Left lung (tissue), 10 donors: ENCODE results near the gene ZNF763. TPM values are rescaled to one million over a fixed set of nuclear protein-coding genes. Genes with fewer than 3 reads are reported as not detected.

ENCODE experiments used
- ATAC-seq: fragments of 200-7000 bp; cut with Tn5 transposase; one replicate; pipeline ENCODE4 v1.9.1; 2020; ENCODE audit warnings: moderate library complexity
- DNase-seq, 4 donors: peaks; one replicate each; pipeline ENCODE4 v3.0.0-alpha.2; 2013 to 2020
- H3K27ac ChIP-seq, 2 donors: fragments of 200-600 bp; sonication (generic) in 1 of 2; one replicate each; pipeline versions ENCODE4 v1.5.0 to v1.8.0; 2020 to 2021
- H3K27me3 ChIP-seq, 2 donors: fragments of 200-600 bp; sonication (generic) in 1 of 2; one replicate each; pipeline versions ENCODE4 v1.5.0 to v1.8.0; 2020 to 2021
- H3K36me3 ChIP-seq, 2 donors: fragments of 200-600 bp; sonication (generic) in 1 of 2; one replicate each; pipeline versions ENCODE4 v1.5.0 to v1.8.0; 2020 to 2021
- H3K4me1 ChIP-seq, 2 donors: fragments of 200-600 bp; one replicate each; pipeline ENCODE4 v1.8.0; 2021
- H3K4me3 ChIP-seq, 2 donors: fragments of 200-600 bp; sonication (generic) in 1 of 2; one replicate each; pipeline versions ENCODE4 v1.5.0 to v1.8.0; 2020 to 2021; ENCODE audit warnings: mild to moderate bottlenecking in 1 of 2
- H3K9me3 ChIP-seq, 2 donors: fragments of 200-600 bp; sonication (generic) in 1 of 2; one replicate each; pipeline versions ENCODE4 v1.5.0 to v1.8.0; 2020 to 2021
- intact Hi-C, 2 donors: fragments of 100-400 bp; cut with DNase I; formaldehyde crosslinking; loops; one replicate each; pipeline versions ENCODE4 v1.11.2 to v1.14.2; 2022
- polyA plus RNA-seq, 6 donors: library from polyadenylated mRNA; unstranded; fragments of 120-200 nt; gene quantifications; one replicate each; pipeline ENCODE4 v1.2.1, GENCODE V29; 2013; ENCODE audit not compliant: insufficient read length in 6 of 6
- total RNA-seq, 2 donors: library from RNA; stranded (reverse); fragmentation: NEBNext Ultra II Directional; extraction: Animal tissue kit (Norgen Biotek cat#: 25700); gene quantifications; one replicate each; pipeline ENCODE4 v1.2.1, GENCODE V29; 2021
- TF ChIP-seq, protein P1 (sequence below), 2 donors: fragments of 200-600 bp; sonication (generic) in 1 of 2; IDR thresholded peaks; one replicate each; pipeline versions ENCODE4 v1.5.0 to v1.8.0; 2021; ENCODE audit warnings: antibody characterized with exemption in 2 of 2
- donor health status: DM: no; HTN: yes; CAD: no.
- donor health status: DM: no; HTN: no; CAD: no.

ZNF763 gene
- total and polyA plus RNA-seq, 8 donors, result 4.9 to 10.2 (median 8.0) TPM

DNA sequence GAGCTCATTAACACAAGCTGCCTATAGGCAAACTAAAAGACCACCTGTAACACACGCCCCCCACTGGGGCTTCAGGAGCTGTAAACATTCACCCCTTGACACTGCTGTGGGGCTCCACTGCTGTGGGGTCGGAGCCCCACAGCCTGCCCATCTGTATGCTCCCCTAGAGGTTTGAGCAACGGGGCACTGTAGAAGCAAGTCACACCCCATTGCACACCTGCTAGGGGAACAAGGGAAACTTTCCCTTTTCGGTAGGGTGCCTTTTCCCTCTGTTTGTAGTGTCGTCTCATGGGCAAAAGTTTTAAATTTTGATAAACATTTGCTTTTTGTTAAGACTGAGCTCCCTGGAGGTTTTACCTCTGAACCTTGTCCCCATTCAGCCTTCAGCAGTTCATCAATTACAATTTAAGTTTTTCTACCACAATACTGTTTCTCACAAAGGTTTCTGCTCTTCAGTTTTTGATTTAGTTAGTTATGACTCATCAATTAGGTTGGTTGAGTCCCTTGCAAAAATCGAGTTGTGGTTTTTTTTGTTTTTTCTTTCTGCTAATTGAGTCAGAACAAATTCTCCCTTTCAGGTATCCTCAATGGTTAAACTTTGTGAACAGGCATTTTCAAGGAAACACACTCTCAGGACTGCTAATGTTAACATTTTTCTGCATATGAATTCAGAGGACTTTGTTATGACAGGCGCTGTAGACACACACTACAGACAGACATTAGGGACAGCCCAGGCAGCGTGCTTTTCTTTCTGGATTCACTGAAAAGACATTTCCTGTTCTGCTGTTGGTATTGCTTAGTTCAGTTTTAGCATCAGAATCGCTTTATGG, 35.5 kb downstream of the ZNF763 start:
- Histone ChIP-seq H3K4me1 (peaks cover 0 to 3% of the 10 kb centered on the region in 2 donors), H3K27ac (no peak overlapping the region), H3K4me3 (no peak overlapping the region), H3K9me3 (peaks cover 0 to 19% of the 10 kb centered on the region in 2 donors), H3K27me3 (no peaks in the 10 kb centered on the region), H3K36me3 (peaks cover 0 to 44% of the 10 kb centered on the region in 2 donors)
- TF ChIP-seq, protein P1, sequence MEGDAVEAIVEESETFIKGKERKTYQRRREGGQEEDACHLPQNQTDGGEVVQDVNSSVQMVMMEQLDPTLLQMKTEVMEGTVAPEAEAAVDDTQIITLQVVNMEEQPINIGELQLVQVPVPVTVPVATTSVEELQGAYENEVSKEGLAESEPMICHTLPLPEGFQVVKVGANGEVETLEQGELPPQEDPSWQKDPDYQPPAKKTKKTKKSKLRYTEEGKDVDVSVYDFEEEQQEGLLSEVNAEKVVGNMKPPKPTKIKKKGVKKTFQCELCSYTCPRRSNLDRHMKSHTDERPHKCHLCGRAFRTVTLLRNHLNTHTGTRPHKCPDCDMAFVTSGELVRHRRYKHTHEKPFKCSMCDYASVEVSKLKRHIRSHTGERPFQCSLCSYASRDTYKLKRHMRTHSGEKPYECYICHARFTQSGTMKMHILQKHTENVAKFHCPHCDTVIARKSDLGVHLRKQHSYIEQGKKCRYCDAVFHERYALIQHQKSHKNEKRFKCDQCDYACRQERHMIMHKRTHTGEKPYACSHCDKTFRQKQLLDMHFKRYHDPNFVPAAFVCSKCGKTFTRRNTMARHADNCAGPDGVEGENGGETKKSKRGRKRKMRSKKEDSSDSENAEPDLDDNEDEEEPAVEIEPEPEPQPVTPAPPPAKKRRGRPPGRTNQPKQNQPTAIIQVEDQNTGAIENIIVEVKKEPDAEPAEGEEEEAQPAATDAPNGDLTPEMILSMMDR (IDR thresholded peaks at IDR 0.05), result no peak
- intact Hi-C loops, result no loop called here
- ATAC-seq, result no peak
- no peak for DNase-seq

- DNase-seq (no peak), ATAC-seq (no peak)
- H3K36me3 ChIP-seq, result peaks cover 16 to 77% of the 10 kb centered on the region in 2 donors
- TF ChIP-seq, protein P1 (IDR thresholded peaks at IDR 0.05), result no peak
- peaks cover 3 to 99% of the 10 kb centered on the region in 2 donors for H3K9me3 ChIP-seq
- no peaks in the 10 kb centered on the region for H3K27me3 ChIP-seq
- H3K4me3 ChIP-seq, result no peak overlapping the region
- no peak overlapping the region for H3K27ac ChIP-seq
- intact Hi-C loops, result no loop called here
- H3K4me1 ChIP-seq, result no peaks in the 10 kb centered on the region
Measured at GRCh38 chr19:12015015-12015752, 50.3 kb downstream of the ZNF763 start.

DNA sequence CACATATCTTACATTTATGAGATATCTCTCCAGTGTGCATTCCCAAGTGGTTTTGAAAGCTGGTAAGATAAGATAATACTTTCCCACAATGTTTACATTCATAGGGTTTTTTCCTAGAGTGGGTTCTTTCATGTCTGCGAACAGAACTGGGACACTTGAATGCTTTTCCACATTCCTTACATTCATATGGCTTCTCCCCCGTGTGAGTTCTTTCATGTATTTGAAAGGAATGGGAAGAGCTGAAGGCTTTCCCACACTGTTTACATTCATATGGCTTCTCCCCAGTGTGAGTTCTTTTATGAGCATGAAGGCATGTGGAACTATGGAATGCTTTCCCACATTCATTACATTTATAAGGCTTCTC, 50.9 kb downstream of the ZNF763 start:
- H3K4me1 ChIP-seq, result no peaks in the 10 kb centered on the region
- TF ChIP-seq, protein P1 (IDR thresholded peaks at IDR 0.05), result no peak
- peaks cover 16 to 75% of the 10 kb centered on the region in 2 donors for H3K36me3 ChIP-seq
- intact Hi-C loops, result no loop called here
- no peak overlapping the region for H3K27ac ChIP-seq
- H3K27me3 ChIP-seq, result no peaks in the 10 kb centered on the region
- ATAC-seq (no peak), DNase-seq (no peak)
- H3K4me3 ChIP-seq, result no peak overlapping the region
- peaks cover 3 to 100% of the 10 kb centered on the region in 2 donors for H3K9me3 ChIP-seq

Other genes starting within 250 kb of the ZNF763 start
- gene ZNF823, start 226.1 kb upstream of the ZNF763 start, total RNA-seq, result 1 to 10 TPM; 5.3 to 5.5 TPM
- gene ZNF823, start 226.1 kb upstream of the ZNF763 start, polyA plus RNA-seq, result 1 to 10 TPM; 8.0 to 9.1 (median 8.7) TPM
- gene ZNF441, start 198.0 kb upstream of the ZNF763 start, total RNA-seq, result 1 to 10 TPM; 5.6 to 7.4 TPM
- gene ZNF441, start 198.0 kb upstream of the ZNF763 start, polyA plus RNA-seq, result 10 to 100 TPM in 5 of 6 donors, 1 to 10 TPM in 1; 9.8 to 15.5 (median 12.1) TPM
- 1 to 10 TPM; 2.0 to 4.1 TPM for gene ZNF491, start 166.5 kb upstream of the ZNF763 start, total RNA-seq
- gene ZNF491, start 166.5 kb upstream of the ZNF763 start, polyA plus RNA-seq, result 10 to 100 TPM in 1 of 6 donors, 1 to 10 TPM in 5; 8.5 to 10.2 (median 9.1) TPM
- 10 to 100 TPM; 12.6 to 18.0 TPM for gene ZNF440, start 150.8 kb upstream of the ZNF763 start, total RNA-seq
- 10 to 100 TPM; 19.4 to 26.4 (median 22.1) TPM for gene ZNF440, start 150.8 kb upstream of the ZNF763 start, polyA plus RNA-seq
- gene ZNF439, start 116.3 kb upstream of the ZNF763 start, total RNA-seq, result 10 to 100 TPM in 1 of 2 donors, 1 to 10 TPM in 1; 7.6 to 10.7 TPM
- 10 to 100 TPM; 17.3 to 20.8 (median 20.1) TPM for gene ZNF439, start 116.3 kb upstream of the ZNF763 start, polyA plus RNA-seq
- gene ZNF69, start 77.3 kb upstream of the ZNF763 start, total RNA-seq, result 10 to 100 TPM; 11.2 to 14.6 TPM
- 10 to 100 TPM; 14.6 to 25.0 (median 18.5) TPM for gene ZNF69, start 77.3 kb upstream of the ZNF763 start, polyA plus RNA-seq
- 10 to 100 TPM in 1 of 2 donors, 1 to 10 TPM in 1; 9.9 to 14.6 TPM for gene ZNF700, start 39.9 kb upstream of the ZNF763 start, total RNA-seq
- gene ZNF700, start 39.9 kb upstream of the ZNF763 start, polyA plus RNA-seq, result 10 to 100 TPM; 17.9 to 23.9 (median 21.3) TPM
- 1 to 10 TPM; 4.4 to 6.2 TPM for gene ZNF433, start 70.6 kb downstream of the ZNF763 start, total RNA-seq
- gene ZNF433, start 70.6 kb downstream of the ZNF763 start, polyA plus RNA-seq, result 10 to 100 TPM; 14.4 to 20.6 (median 16.5) TPM
- under 1 TPM; 0.32 to 0.50 TPM for gene ZNF878, start 87.9 kb downstream of the ZNF763 start, total RNA-seq
- gene ZNF878, start 87.9 kb downstream of the ZNF763 start, polyA plus RNA-seq, result 1 to 10 TPM; 1.3 to 1.8 (median 1.5) TPM
- 1 to 10 TPM; 7.6 to 8.2 TPM for gene ZNF844, start 99.7 kb downstream of the ZNF763 start, total RNA-seq
- gene ZNF844, start 99.7 kb downstream of the ZNF763 start, polyA plus RNA-seq, result 10 to 100 TPM; 17.2 to 26.7 (median 21.7) TPM
- gene ZNF20, start 175.3 kb downstream of the ZNF763 start, total RNA-seq, result 1 to 10 TPM; 3.5 to 4.8 TPM
- gene ZNF20, start 175.3 kb downstream of the ZNF763 start, polyA plus RNA-seq, result 10 to 100 TPM in 1 of 6 donors, 1 to 10 TPM in 5; 6.1 to 10.1 (median 7.7) TPM
- 1 to 10 TPM; 6.4 to 6.9 TPM for gene ZNF625, start 191.7 kb downstream of the ZNF763 start, total RNA-seq
- 10 to 100 TPM; 11.4 to 20.5 (median 16.4) TPM for gene ZNF625, start 191.7 kb downstream of the ZNF763 start, polyA plus RNA-seq
- 1 to 10 TPM; 8.9 to 9.6 TPM for gene ZNF136, start 198.1 kb downstream of the ZNF763 start, total RNA-seq
- 10 to 100 TPM; 14.7 to 18.3 (median 16.1) TPM for gene ZNF136, start 198.1 kb downstream of the ZNF763 start, polyA plus RNA-seq